Activated gamma-delta T cell treated with Interleukin-2 at 50 U/mL for 16 hours (primary cell): Measurements from ENCODE around the gene MYH15.
"Not testable (repeated sequence)": the region's sequence is repeated elsewhere in the genome, so short reads cannot be mapped to it uniquely, and the experiment has no call there.

Experiments
- DNase-seq: peaks from one replicate; pipeline ENCODE4 v3.0.0-alpha.2; 2020

MYH15 gene

GRCh38 chr3:108380128-108380795, 130.1 kb downstream of the MYH15 start:
- DNase-seq, result no peak

GRCh38 chr3:108378952-108379342, 131.4 kb downstream of the MYH15 start:
- not testable (repeated sequence) for DNase-seq

GRCh38 chr3:108378153-108378951, 132.0 kb downstream of the MYH15 start:
- DNase-seq, result no peak

GRCh38 chr3:108377384-108377783, 133.0 kb downstream of the MYH15 start:
- DNase-seq, result no peak

GRCh38 chr3:108376026-108376425, 134.4 kb downstream of the MYH15 start:
- DNase-seq, result no peak

- DNase-seq, result no peak
Observed at GRCh38 chr3:108359011-108359410, 151.4 kb downstream of the MYH15 start.

GRCh38 chr3:108357042-108357441, 153.4 kb downstream of the MYH15 start:
- DNase-seq, result no peak

- DNase-seq, result no peak
Observed at GRCh38 chr3:108354562-108354961, 155.8 kb downstream of the MYH15 start.

- DNase-seq, result no peak
Observed at GRCh38 chr3:108352176-108352575, 158.2 kb downstream of the MYH15 start.

GRCh38 chr3:108346301-108347227, 163.8 kb downstream of the MYH15 start:
- DNase-seq, result no peak

GRCh38 chr3:108345492-108346205, 164.7 kb downstream of the MYH15 start:
- DNase-seq, result no peak

GRCh38 chr3:108343491-108343890, 166.9 kb downstream of the MYH15 start:
- no peak for DNase-seq

- no peak for DNase-seq
Observed at GRCh38 chr3:108342837-108343486, 167.4 kb downstream of the MYH15 start.

- DNase-seq, result no peak
Observed at GRCh38 chr3:108341911-108342310, 168.5 kb downstream of the MYH15 start.

GRCh38 chr3:108338901-108339545, 171.4 kb downstream of the MYH15 start:
- no peak for DNase-seq

GRCh38 chr3:108334701-108335100, 175.7 kb downstream of the MYH15 start:
- no peak for DNase-seq

- DNase-seq, result no peak
Observed at GRCh38 chr3:108333961-108334360, 176.4 kb downstream of the MYH15 start.

- DNase-seq, result no peak
Observed at GRCh38 chr3:108331792-108332191, 178.6 kb downstream of the MYH15 start.
